GM19395 (cell line): ENCODE results near the gene PARD3B.

Experiments used
- ATAC-seq: cut with Tn5 transposase; IDR thresholded peaks from one replicate; pipeline ENCODE4 v1.9.1; 2021; ENCODE audit warnings: mild to moderate bottlenecking, moderate library complexity; ENCODE audit not compliant: unreplicated experiment

Gene PARD3B

DNA sequence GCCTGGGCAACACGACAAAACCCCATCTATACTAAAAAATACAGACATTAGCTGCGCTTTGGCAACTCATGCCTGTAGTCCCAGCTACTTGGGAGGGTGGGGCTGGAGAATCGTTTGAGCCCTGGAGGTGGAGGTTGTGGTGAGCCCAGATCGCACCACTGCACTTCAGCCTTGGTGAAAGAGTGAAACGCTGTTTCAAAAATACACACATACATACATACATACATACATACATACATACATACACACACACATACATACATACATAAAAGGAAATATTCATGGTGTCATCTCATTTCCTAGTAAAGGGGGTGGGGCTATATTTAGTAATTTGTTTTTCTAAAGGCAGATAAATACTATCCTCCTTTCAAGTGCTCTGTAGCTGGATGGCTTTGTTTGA is 205.1 kb downstream of the PARD3B start:
- ATAC-seq, result no peak

DNA sequence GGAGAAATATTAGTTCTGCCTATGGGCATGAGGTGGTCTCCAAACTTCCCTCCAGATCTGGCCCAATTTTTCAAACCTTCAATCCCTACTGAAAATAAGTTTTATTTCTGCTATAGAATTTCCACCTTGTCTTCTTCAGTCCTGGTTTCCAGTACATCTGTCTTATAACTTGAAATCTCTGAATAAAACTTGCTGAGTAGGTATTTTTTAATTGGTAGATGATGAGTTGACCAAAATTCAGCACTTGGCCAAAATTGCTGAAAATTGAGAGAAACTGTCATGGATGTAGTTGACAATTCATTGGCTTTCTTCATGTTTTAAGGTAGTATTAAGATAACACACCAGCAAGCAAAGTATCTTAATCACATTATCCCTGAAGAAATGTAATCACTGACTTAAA is 206.2 kb downstream of the PARD3B start:
- ATAC-seq, result no peak

DNA sequence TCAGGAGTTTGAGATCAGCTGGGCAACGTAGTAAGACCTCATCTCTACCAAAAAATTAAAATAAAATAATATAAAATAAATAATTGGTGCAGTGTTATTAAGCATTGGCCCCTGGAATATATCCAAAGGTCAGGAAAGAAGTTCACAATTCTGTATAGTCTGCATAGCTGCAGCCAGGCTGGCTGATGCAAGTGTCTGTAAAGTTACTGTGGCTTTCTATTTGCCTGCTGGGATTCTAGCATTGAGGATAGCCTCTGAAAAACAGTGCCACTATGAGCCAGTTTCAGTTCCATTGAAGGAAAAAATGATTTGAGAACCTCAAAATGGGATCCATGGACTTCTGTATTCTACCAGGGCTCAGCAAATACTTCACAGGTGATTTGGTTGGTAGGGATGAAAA is 208.6 kb downstream of the PARD3B start:
- ATAC-seq, result no peak

DNA sequence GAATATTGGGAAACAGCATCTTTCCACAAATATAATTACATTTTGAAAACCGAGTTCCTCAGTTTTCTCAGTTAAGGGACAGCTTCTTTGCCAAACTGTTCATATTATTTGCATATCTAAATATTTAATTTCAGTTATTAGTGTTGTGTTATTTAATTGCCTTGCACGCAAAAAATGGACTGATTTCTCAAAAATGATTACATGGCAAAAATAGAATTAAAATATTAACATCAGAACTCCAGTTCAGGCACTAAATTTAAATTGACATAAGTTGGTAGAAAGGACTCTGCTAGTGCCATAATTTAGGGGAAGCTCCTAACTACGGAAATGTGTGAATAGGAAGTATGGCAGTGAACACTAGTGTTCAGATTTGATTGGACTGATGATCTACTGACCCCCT is 209.6 kb downstream of the PARD3B start:
- no peak for ATAC-seq

DNA sequence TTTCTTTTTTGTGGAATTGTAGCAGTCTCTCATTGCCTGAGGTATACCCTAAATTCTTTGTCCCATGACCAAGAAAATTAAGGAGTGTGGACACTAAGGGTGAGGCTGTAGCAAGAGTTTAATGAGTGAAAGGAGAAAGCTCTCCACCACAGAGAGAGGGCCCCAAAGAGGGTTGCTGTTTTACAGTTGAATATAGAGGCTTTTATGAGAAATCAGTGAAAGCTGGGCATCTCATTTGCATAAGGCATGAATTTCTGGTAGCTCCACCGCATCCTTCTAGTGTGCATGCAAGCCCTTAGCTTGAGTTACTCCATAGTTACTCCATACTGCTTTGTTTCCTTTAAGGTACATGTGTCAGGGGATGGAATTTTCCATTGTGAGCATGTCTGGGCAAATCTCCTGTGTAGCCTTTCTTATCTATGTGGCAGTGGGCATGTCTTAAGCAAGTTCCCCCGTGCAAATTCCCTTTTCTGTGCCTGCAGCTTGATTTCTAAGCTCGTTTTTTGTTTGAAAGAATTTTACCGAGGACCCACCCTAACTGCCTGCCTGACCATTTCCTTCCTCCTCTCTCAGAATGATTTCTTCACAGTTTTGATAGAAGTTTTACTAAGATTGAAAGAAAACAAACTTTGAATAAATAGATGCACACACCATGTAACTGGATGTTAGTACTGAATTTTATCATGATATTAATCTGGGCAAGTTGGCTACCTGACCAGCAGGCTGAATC is 218.9 kb downstream of the PARD3B start:
- ATAC-seq, result no peak

DNA sequence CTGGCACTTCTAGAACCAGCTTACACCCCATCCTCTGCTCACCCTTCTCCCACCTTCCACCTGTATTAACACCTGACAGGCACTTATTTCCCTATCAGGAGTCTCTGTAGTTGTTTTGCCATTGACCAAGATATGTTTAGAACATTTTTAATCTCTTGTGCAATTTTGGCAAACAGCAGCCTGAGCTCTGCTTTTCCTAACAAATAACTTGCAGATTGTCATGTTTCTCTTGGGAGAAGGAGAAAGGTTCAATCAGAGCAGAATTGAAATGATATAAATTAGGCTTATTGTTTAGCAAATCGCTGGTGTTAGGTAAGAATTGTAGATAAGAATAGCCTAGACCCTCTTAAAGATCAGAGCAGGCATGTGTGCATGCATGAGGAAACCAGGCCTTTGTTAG is 225.5 kb downstream of the PARD3B start:
- no peak for ATAC-seq

DNA sequence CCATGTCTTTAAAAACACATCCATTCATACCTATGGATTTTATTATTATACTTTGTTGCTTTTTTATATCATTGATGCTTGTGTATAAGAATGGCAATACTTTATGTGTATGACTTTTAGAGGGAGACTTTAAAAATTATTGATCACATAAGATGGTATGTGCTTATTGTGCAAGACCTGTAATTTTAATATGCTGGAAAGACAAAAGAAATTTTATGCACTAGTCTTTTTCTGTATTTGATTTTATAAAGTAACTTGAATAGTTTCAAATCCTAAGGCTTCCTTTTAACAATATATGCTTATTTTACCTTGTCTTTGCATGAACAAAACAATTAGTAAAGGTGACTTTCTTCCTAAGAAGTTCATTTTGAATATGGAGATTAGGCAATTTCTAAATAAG is 226.4 kb downstream of the PARD3B start:
- ATAC-seq, result no peak

DNA sequence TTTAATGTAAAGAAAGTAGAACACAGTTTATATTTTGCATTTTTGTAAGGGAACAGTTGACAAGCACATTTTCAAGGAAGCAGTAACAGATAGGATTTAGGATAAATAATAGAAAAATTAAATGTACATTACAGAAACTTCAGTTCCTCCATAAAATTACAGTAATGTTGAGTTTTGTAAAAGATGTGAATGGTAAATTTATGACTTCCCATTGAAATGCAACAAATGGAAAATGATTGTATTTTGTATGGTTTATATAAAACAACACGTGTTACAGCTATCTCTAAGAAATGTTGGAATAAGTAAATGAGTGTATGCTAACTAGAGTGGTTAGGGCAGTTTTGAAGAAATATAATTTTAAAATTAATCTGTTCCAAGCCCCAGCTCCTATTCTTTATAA is 227.3 kb downstream of the PARD3B start:
- ATAC-seq, result no peak

DNA sequence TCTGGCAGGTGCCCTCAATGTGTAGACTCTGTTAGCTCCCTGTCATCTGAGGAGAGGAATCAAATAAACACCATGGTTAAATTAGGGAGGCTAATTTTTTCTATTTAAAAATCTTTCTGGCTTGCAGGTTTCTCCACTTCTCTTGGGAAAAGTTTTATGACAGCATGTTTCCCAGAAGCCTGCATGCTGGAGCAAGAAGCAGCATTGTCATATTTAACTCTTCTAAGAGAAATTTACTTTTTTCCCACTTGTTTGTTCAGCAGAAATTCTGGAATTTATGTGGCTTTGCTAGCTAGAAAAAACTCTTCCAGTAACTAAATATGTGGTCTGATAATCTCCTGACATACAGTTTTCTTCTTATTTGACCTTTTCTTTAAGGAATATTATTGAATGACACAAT is 230.5 kb downstream of the PARD3B start:
- ATAC-seq, result no peak

DNA sequence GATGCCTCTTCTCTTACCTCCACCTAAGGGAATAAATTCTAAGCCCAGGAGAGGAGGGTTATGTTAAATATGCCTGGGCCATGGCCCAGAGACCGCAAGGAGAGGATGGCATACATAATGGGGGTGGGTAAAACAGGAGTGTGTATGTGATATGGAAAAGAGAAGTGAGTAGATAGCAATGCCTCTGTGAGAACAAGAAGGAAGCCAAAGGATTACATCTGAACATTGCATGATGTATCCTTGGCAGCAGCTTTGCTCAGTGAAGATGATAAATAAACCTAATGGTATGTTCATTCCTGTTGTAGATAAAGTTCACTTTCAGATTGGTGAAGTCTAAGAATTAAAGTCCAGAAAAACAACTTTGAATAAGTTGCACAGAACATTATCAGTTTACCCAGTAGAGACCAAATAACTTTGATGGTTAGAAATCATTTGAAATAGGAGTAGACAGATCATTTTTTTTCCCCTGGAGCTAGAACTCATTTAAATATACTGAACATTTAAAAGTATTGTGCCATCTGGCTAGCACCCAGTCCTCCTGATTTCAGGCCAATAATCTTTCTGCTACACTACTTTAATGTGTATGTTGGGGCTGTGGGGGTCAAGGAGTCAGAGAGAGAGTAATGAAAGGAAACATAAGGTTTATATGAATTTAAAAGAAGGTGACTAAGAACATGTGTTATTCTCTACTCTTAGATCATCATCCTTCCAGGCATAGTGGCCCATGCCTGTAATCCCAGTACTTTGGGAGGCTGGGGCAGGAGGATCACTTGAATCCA is 231.7 kb downstream of the PARD3B start:
- ATAC-seq, result no peak

DNA sequence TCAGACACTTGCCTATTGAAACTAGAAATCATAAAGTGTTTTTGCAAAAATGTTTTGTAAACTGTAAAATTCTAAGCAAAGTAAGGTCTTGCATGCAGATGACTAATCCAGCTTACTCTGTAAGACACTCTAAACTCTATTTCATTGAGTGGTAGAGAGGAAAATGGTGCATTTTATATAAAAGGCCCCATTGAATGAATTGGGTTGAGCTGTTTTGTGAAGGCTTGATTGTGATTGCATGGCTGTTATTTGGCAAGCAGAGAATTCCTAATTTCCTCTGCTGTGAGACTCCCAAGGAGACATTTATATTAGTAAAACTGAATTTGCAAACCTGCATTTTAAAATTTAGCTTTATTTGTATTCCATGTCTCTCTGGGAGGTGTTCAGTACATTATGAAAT is 234.5 kb downstream of the PARD3B start:
- no peak for ATAC-seq

DNA sequence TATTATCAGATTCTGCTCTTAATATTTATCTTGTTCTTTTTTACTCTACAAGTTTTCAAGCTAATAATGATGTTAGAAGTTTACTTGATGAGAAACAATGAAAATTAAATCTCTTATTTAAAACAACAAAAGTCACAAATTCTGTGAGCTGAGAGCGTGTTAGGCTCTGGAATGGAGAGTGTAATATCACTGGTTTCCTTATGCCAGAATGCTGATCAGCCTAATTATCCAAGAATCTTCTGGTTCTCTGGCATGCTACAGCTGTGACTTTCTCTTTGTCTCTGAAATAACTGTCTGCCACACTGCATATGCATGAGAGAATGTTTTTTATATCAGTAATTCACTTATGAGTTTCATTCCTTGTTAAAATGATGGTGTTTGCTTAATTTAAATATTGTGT is 236.7 kb downstream of the PARD3B start:
- ATAC-seq, result no peak

DNA sequence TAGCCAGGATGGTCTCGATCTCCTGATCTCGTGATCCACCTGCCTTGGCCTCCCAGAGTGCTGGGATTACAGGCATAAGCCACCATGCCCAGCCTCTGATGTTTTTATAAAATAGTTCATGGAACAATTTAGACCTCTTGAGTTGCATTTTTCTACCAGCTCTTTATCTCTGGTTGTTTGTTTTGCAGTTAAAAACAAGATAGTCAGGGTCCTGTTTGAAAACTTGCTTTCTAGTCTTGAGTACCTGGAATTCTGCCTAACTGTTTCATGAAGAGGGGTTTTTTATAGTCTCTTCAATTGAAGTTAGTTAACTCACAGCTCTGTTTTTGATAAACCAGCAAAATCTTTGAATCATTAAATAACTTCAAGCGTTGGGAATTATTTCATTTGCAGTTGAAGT is 244.8 kb downstream of the PARD3B start:
- ATAC-seq, result no peak

DNA sequence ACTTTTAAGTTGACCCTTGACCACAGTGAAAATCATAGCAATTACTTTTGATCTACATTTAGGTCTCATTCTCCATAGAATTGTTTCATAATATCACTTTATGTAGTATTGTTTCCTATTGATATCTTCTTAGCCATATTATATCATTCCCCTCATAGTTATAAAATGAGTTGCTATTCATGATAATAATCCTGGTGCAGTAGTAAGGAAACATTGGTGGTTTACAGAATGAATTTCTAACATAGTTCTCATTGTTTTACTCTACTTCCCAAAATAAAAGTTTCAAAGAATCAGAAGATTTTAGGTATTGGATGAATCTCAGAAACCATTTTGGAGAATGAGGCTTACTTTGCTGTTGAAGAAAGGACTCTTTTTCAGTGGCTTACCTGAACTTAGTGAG is 246.0 kb downstream of the PARD3B start:
- no peak for ATAC-seq

DNA sequence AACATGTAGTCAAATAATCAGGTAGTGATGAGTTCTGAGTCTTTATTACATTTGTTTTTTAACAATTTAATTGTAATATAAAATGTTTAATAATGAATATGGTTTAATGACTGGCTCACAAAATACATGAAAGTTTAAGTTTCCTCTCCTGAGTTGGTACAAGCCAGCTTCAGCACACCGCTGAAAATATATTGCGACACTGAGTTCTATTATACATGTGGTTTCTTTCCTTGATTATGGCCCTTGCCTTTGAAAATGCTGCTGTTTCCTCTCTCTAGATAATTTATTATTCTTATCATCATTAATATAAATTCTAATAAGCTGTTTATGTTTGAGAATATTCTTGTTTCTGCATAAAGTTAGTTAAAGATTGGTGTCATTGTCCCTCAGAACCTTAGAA is 249.3 kb downstream of the PARD3B start:
- no peak for ATAC-seq

DNA sequence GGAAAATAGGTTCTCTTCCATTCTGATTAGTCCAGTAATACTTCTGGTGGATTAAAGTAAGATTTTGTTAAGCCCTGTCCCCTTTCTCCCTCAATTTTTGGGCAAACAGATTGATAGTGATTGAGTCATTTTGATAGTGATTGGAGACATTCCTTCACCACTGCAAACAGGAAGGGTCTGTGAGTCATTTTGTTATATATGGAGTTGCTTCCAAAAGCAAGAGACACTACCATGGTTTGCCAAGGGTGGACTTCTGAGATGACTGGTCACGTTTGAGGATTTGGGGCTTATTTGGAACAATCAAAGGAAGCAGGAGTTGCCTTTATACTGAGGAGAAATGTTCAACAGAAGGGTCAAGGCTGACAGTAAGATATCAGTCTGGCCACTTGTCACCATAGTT is 249.9 kb downstream of the PARD3B start:
- ATAC-seq, result no peak

DNA sequence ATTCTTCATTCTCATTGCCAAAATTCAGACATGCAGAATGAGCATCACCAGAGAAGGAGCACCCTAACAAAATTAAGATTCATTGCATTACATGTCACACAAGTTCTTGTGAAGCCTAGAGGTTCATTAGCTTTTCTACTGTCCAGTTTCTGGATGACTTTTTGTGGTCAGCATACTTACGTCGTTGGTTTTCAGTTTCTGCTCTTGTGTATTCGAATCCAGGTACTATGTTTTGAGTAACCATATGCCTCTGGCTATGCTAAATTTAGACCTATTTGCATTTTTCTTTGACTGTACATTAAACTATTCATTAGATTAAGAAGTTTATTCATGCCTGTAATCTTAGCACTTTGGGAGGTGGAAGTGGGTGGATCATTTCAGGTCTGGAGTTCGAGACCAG is 251.3 kb downstream of the PARD3B start:
- ATAC-seq, result peak; percentile 89

DNA sequence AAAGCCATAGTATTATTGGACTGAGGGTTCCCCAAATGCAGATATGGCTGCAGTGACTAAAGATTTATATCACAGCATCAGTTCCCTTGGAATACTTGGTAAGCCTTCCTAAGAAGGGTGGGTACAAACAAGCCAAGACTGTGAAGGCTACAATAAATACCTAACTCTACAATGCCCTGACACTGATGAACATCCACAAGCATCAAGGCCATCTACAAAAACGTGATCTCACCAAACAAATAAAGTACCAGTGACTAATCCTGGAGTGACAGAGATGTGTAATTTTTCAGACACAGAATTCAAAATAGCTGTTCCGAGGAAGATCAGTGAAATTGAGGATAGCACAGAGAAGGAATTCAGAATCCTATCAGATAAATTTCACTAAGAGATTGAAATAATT is 254.5 kb downstream of the PARD3B start:
- ATAC-seq, result no peak

DNA sequence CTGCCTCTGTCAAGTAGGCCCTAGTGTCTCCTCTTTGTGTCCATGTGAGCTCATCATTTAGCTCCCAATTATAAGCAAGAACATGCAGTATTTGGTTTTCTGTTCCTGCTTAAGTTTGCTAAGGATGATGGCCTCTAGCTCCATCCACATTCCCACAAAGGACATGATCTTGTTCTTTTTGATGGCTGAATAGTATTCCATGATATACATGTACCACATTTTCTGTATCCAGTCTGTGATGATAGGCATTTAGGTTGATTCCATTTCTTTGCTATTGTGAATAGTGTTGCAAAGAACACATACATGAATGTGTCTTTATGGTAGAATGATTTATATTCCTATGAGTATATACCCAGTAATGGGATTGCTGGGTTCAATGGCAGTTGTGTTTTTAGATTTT is 263.2 kb downstream of the PARD3B start:
- no peak for ATAC-seq

DNA sequence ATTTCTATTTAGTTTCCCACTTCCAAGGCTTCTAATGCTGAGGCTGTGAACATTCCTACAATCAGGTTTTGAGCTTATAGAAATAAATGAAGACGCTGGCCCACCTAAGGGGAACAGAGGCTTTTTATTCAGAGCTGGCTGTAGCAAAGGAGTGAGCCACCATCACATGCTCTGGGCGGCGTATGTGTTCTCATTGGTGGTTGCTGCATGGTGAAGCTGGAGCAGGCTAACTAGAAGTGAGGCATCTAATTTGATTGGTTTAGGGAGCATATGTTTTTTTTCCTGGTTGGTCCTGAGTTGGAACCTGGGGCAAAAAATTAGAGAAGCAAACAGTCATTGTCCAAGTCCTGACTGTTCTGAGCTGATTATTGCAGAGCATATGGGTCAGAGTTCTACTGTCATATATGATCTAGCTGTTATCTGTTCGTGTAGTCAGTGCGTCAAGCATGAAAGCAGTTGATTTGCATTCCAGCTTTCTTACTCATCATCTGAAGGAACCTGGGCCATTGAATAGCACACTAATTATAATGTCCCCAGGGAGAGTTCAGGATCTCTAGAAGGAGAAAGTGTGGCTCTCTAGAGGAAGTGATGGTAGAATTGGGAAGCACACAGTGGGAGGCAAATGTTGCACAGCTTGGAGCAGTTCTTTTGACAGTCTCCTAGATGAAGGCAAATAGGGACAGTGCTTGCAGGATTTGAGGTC is 279.6 kb downstream of the PARD3B start:
- ATAC-seq, result no peak

DNA sequence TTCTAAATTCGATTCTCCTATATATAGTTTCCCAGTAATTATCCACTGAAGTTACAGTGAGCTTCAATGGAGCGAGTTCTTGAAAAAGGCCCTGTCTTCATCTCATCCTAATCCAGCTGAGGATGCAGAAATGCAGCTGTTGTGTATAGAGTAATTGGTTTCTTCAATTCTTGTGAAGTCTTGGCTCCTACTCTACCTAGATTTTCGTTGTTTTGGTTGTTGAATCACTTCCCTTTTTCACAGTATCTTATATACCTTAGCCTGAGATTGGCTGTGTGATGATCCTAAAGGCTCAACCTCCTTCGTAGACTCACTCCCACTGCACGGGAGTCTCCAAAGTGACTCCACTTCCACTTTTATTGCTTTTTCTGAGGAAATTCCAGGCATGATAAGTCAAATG is 280.4 kb downstream of the PARD3B start:
- no peak for ATAC-seq
